K562 (cell line): ENCODE measurements around the gene TMEM131L. TPM values are rescaled to one million over a fixed set of nuclear protein-coding genes. Genes with fewer than 3 reads are reported as not detected.

Experiments
- ATAC-seq: fragments of 200-7000 bp; cut with Tn5 transposase; 3 replicates; pipeline ENCODE4 v1.9.1; 2020; ENCODE audit warnings: moderate library complexity
- BruUV-seq: library from RNA; stranded (reverse); fragments of 400-500 nt; replicated peaks from 2 replicates; lab custom pipeline; 2021; lab: Mats Ljungman, UMichigan
- CTCF ChIA-PET: fragments of 300-600 bp; formaldehyde crosslinking; extraction: SDS; loops from one replicate; lab custom pipeline; 2021; ENCODE audit warnings: low intra/inter-chr PET ratio; lab: Yijun Ruan, JAX
- POLR2A ChIA-PET: fragments of 300-600, 350-650 bp; sonication (Branson Sonifier 250); formaldehyde crosslinking; extraction: SDS; loops from one replicate; lab custom pipeline; 2021; ENCODE audit warnings: antibody characterized with exemption, inconsistent platforms; lab: Yijun Ruan, JAX
- DNase-seq, 4 experiments: peaks; one replicate each; pipeline versions ENCODE4 v3.0.0 to v3.0.0-alpha.2; 2011 to 2018; ENCODE audit warnings: low spot score in 3 of 4, mixed read lengths in 3 of 4; ENCODE audit errors: extremely low read depth in 1 of 4
- FAIRE-seq: peaks from 2 replicates; lab custom pipeline; 2011; peaks lifted over from hg19 to GRCh38; lab: Jason Lieb, UNC
- H2AFZ ChIP-seq: 2 replicates; pipeline ENCODE4 v1.6.0; 2011; ENCODE audit warnings: low read depth, low read length, control low read depth, inconsistent platforms
- H3K27ac ChIP-seq: fragments of 200-600 bp; 3 replicates; pipeline ENCODE4 v1.8.0; 2011; ENCODE audit warnings: low read depth, mild to moderate bottlenecking, control low read depth, inconsistent platforms, low read length, moderate library complexity, mixed read lengths; ENCODE audit errors: extremely low read depth
- H3K27me3 ChIP-seq, 2 experiments: fragments of 300-600 bp in 1 of 2; 2 replicates in 1 of 2; 3 replicates in 1 of 2; pipeline versions ENCODE4 v1.6.0 to v1.8.0; 2011; ENCODE audit warnings: inconsistent platforms in 2 of 2, low read length in 2 of 2, mild to moderate bottlenecking in 1 of 2, mixed read lengths in 1 of 2, moderate library complexity in 1 of 2; ENCODE audit not compliant: control insufficient read depth in 2 of 2, insufficient read depth in 2 of 2
- H3K36me3 ChIP-seq: fragments of 300-600 bp; 3 replicates; pipeline ENCODE4 v1.8.0; 2011; ENCODE audit warnings: mild to moderate bottlenecking, low read length, inconsistent platforms; ENCODE audit not compliant: control insufficient read depth, insufficient read depth
- H3K4me1 ChIP-seq, 2 experiments: fragments of 200-600 bp in 1 of 2; replicated peaks in 1 of 2; 2 replicates in 1 of 2; 3 replicates in 1 of 2; pipeline versions ENCODE4 v1.5.1 to v1.8.0; 2011; ENCODE audit warnings: inconsistent platforms in 2 of 2, low read length in 2 of 2, mild to moderate bottlenecking in 1 of 2, mixed read lengths in 1 of 2, moderate library complexity in 1 of 2; ENCODE audit not compliant: control insufficient read depth in 2 of 2, insufficient read depth in 2 of 2
- H3K4me2 ChIP-seq: 2 replicates; pipeline ENCODE4 v1.6.1; 2011; ENCODE audit warnings: low read length, control low read depth, inconsistent platforms, mixed read lengths; ENCODE audit not compliant: insufficient read depth
- H3K4me3 ChIP-seq: fragments of 200-600 bp; sonication (generic), shearing (Covaris generic); 2 replicates; pipeline ENCODE4 v1.5.1; 2016; ENCODE audit warnings: control low read depth, inconsistent platforms
- H3K79me2 ChIP-seq: fragments of 200-600 bp; 3 replicates; pipeline ENCODE4 v1.8.0; 2011; ENCODE audit warnings: low read length, inconsistent platforms; ENCODE audit not compliant: control insufficient read depth, insufficient read depth
- H3K9ac ChIP-seq, 2 experiments: 2 replicates each; pipeline versions ENCODE4 v1.6.0 to v1.6.1; 2011; ENCODE audit warnings: low read depth in 2 of 2, low read length in 2 of 2, control low read depth in 1 of 2, inconsistent platforms in 1 of 2, mild to moderate bottlenecking in 1 of 2, mixed read lengths in 1 of 2; ENCODE audit not compliant: insufficient read depth in 1 of 2
- H3K9me1 ChIP-seq: one replicate; pipeline ENCODE4 v1.6.0; 2011; ENCODE audit warnings: inconsistent platforms, mild to moderate bottlenecking, low read length, moderate library complexity; ENCODE audit not compliant: control insufficient read depth, insufficient read depth
- H3K9me3 ChIP-seq: replicated peaks from 2 replicates; pipeline ENCODE4 v1.5.1; 2011; ENCODE audit warnings: low read depth, low read length, inconsistent platforms; ENCODE audit not compliant: control insufficient read depth, insufficient read depth
- H4K20me1 ChIP-seq: replicated peaks from 2 replicates; pipeline ENCODE4 v1.6.1; 2011; ENCODE audit warnings: low read length, inconsistent platforms, mixed read lengths; ENCODE audit not compliant: control insufficient read depth, insufficient read depth
- CEBPB ChIP-seq: fragments of 450-650 bp; IDR thresholded peaks from 2 replicates; pipeline ENCODE4 v1.6.1; 2016; ENCODE audit warnings: missing genetic modification characterization, missing compliant biosample characterization
- FOXJ2 ChIP-seq: fragments of 200-800 bp; sonication (Bioruptor generic); IDR thresholded peaks from 2 replicates; pipeline ENCODE4 v1.6.1; 2016; ENCODE audit warnings: missing genetic modification characterization, missing compliant biosample characterization
- HEY1 ChIP-seq: fragments of 250-450 bp; sonication (Bioruptor Pico); IDR thresholded peaks from 2 replicates; pipeline ENCODE4 v1.5.0; 2020; ENCODE audit warnings: mild to moderate bottlenecking, moderate library complexity, borderline replicate concordance
- HNRNPK ChIP-seq: fragments of 200-400 bp; formaldehyde crosslinking; IDR thresholded peaks from one replicate; pipeline ENCODE4 v1.6.1; 2018; ENCODE audit warnings: mild to moderate bottlenecking, low read depth, low read length; ENCODE audit not compliant: poor library complexity, severe bottlenecking
- NRF1 ChIP-seq, 2 experiments: fragments of 450-650 bp; IDR thresholded peaks in 1 of 2; conservative IDR thresholded peaks in 1 of 2; 2 replicates each; pipeline ENCODE4 v1.6.1; 2014; ENCODE audit warnings: mild to moderate bottlenecking in 2 of 2
- ZFP30 ChIP-seq: fragments of 250-450 bp; sonication (Bioruptor Pico); IDR thresholded peaks from 2 replicates; pipeline ENCODE4 v1.8.0; 2022; ENCODE audit warnings: moderate library complexity, mild to moderate bottlenecking, inconsistent platforms, borderline replicate concordance
- WGBS: fragments of 100-300 bp; shearing (Covaris generic); methylation state at CpG from one replicate; pipeline ENCODE4 v1.1.6; 2016; ENCODE audit warnings: low coverage, mixed read lengths; ENCODE audit not compliant: insufficient coverage; ENCODE audit errors: missing lambda C conversion rate; 5-methylcytosine and 5-hydroxymethylcytosine counted together
- in situ Hi-C: fragments of 300-500 bp; cut with MboI; formaldehyde crosslinking; loops from 4 replicates; pipeline ENCODE4 v1.15.0; 2018; ENCODE audit warnings: inconsistent platforms, mixed read lengths
- intact Hi-C: fragments of 100-400 bp; cut with micrococcal nuclease; formaldehyde crosslinking; loops from 2 replicates; pipeline ENCODE4 v1.14.2; 2022
- polyA plus RNA-seq, 8 experiments: library from polyadenylated mRNA; depleted of rRNA in 4 of 8; stranded (reverse) in 5 of 8; unstranded in 3 of 8; fragments of >200 nt; fragmentation: Nextera tagmentation in 2 of 8; fragmentation: Illumina TruSeq in 1 of 8; extraction: Ambion mirVana in 2 of 8; extraction: Trizol in 1 of 8; gene quantifications; 2 replicates each; pipeline versions ENCODE4 v1.2.1 to v1.2.3, GENCODE V29; 2011 to 2014; ENCODE audit warnings: inconsistent platforms in 1 of 8, missing spikeins in 1 of 8
- total RNA-seq, 7 experiments: library from RNA; depleted of rRNA in 6 of 7; stranded (reverse); fragments of >200 nt in 6 of 7; fragmentation: Illumina TruSeq in 2 of 7; extraction: Trizol in 2 of 7; gene quantifications; 2 replicates each; pipeline versions ENCODE4 v1.2.1 to v1.2.3, GENCODE V29; 2011 to 2021; ENCODE audit warnings: low replicate concordance in 1 of 7

The TMEM131L gene
- total and polyA plus RNA-seq, 9 of the 15 experiments (the other 6 are each of a cell fraction or from before 2014, with no cell fraction given), result 1.2 to 20.8 (median 12.9) TPM

DNA sequence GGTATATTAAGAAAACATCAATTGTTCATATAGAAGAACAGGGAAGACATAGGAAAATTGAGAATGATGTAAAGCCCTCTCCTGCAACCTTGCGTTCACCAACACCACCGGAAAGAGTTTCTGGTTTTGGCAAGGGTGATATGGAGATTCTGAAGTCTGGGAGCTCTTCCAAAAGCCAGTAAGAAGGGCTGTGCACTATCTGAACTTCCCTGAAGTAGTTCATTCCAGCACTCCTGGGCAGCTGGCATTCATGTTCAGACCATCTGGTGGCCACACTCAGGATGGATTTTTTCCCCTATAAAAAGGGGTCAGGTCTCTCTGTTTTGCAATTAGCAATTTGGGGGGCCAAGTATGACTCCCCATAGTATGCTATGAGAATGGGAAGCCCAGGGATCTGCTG is 202.5 kb downstream of the TMEM131L start:
- no peak overlapping the region for H2AFZ ChIP-seq
- no peaks in the 10 kb centered on the region for H3K36me3 ChIP-seq
- CTCF ChIA-PET, result no interaction called here
- H3K9me1 ChIP-seq, result no peaks in the 10 kb centered on the region
- POLR2A ChIA-PET, result no interaction called here
- DNase-seq, result no peak
- H3K9ac ChIP-seq, result no peak overlapping the region
- no peak for ATAC-seq
- 3% methylated on average over 2 of the region's 2 CpGs for WGBS
- no peaks in the 10 kb centered on the region for H3K79me2 ChIP-seq
- no peak overlapping the region for H3K4me2 ChIP-seq
- no peak for TF ChIP-seq CEBPB
- TF ChIP-seq NRF1 (conservative IDR thresholded peaks at IDR 0.05 in 1 of 2, IDR thresholded peaks at IDR 0.05 in 1 of 2), result no peak
- TF ChIP-seq FOXJ2 (tag), result no peak
- H3K27ac ChIP-seq, result no peak overlapping the region
- H3K9me3 ChIP-seq, result no peaks in the 10 kb centered on the region
- FAIRE-seq, result no peak
- no peaks in the 10 kb centered on the region for H3K4me1 ChIP-seq
- no peaks in the 10 kb centered on the region for H4K20me1 ChIP-seq
- H3K4me3 ChIP-seq, result no peak overlapping the region
- H3K27me3 ChIP-seq, result no peaks in the 10 kb centered on the region
- in situ Hi-C loops (no loop called here), intact Hi-C loops (no loop called here)
- BruUV-seq, result no TSS peak

DNA sequence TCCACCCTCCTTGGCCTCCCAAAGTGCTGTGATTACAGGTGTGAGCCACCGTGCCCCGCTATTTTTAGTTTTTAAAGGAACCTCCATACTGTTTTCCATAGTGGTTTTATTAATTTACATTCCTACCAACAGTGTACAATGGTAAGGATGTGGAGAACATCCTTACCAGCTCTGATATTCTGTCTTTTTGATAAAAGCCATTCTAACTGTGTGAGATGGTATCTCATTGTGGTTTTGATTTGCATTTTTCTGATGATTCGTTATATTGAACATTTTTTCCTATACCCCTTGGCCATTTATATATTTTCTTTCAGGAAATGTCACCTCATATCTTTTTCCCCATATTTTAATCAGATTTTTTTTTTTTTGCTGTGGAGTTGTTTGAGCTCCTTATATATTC is 203.7 kb downstream of the TMEM131L start:
- no peak for FAIRE-seq
- no peaks in the 10 kb centered on the region for H3K4me1 ChIP-seq
- no peaks in the 10 kb centered on the region for H3K9me1 ChIP-seq
- no peak overlapping the region for H2AFZ ChIP-seq
- no peak for ATAC-seq
- DNase-seq, result no peak
- no peaks in the 10 kb centered on the region; the same call in 1 of the 2 replicates for H3K9me3 ChIP-seq
- 0% methylated on average over 3 of the region's 3 CpGs for WGBS
- H3K36me3 ChIP-seq, result no peaks in the 10 kb centered on the region
- in situ Hi-C loops (no loop called here), intact Hi-C loops (no loop called here)
- ChIA-PET CTCF (no interaction called here), POLR2A (no interaction called here)
- no peaks in the 10 kb centered on the region for H3K27me3 ChIP-seq
- TF ChIP-seq HEY1 (CRISPR knock-in tag) (no peak), ZFP30 (CRISPR knock-in tag) (no peak), HNRNPK (no peak)
- H3K4me3 ChIP-seq, result no peak overlapping the region
- no TSS peak for BruUV-seq
- H3K9ac ChIP-seq, result no peak overlapping the region
- no peaks in the 10 kb centered on the region for H3K79me2 ChIP-seq
- H4K20me1 ChIP-seq, result no peaks in the 10 kb centered on the region
- H3K27ac ChIP-seq, result no peak overlapping the region
- no peak overlapping the region for H3K4me2 ChIP-seq
